ENCODE data around the gene ATP2A1. TPM values are rescaled to one million over a fixed set of nuclear protein-coding genes. Genes with fewer than 3 reads are reported as not detected.

ATP2A1 gene
- total and polyA plus RNA-seq, 2 donors from 2014 or later: 0.25 to 0.47 TPM

GRCh38 chr16:28839004-28839639, 39.2 kb upstream of the ATP2A1 start:
- intact Hi-C loops (cut with DNase I): no loop called here
- Histone ChIP-seq H3K27ac (ENCODE audit: low read depth in 2 of 2, low read length in 2 of 2) (no peak overlapping the region), H3K9ac (ENCODE audit: low read length in 3 of 3) (no peak overlapping the region), H3K9me3 (ENCODE audit: control insufficient read depth in 2 of 3, insufficient read depth in 1 of 3, low read length in 3 of 3) (no peaks in the 10 kb centered on the region), H3K27me3 (ENCODE audit: control insufficient read depth, insufficient read depth, low read length) (no peaks in the 10 kb centered on the region), H3K4me3 (ENCODE audit: low read length in 3 of 3) (no peak overlapping the region), H3K4me1 (ENCODE audit: control insufficient read depth in 2 of 3, insufficient read depth in 2 of 3, low read depth in 1 of 3, low read length in 3 of 3) (no peaks in the 10 kb centered on the region), H3K36me3 (ENCODE audit: control insufficient read depth in 2 of 3, insufficient read depth in 3 of 3, low read length in 3 of 3) (peaks cover 3 to 43% (median 30%) of the 10 kb centered on the region in 3 donors)
- TF ChIP-seq, protein P1, sequence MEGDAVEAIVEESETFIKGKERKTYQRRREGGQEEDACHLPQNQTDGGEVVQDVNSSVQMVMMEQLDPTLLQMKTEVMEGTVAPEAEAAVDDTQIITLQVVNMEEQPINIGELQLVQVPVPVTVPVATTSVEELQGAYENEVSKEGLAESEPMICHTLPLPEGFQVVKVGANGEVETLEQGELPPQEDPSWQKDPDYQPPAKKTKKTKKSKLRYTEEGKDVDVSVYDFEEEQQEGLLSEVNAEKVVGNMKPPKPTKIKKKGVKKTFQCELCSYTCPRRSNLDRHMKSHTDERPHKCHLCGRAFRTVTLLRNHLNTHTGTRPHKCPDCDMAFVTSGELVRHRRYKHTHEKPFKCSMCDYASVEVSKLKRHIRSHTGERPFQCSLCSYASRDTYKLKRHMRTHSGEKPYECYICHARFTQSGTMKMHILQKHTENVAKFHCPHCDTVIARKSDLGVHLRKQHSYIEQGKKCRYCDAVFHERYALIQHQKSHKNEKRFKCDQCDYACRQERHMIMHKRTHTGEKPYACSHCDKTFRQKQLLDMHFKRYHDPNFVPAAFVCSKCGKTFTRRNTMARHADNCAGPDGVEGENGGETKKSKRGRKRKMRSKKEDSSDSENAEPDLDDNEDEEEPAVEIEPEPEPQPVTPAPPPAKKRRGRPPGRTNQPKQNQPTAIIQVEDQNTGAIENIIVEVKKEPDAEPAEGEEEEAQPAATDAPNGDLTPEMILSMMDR (IDR thresholded peaks at IDR 0.05; ENCODE audit: borderline replicate concordance, extremely low read depth, insufficient read depth): no peak
- FAIRE-seq: no peak
- DNase-seq: no peak

- no peak for FAIRE-seq
- intact Hi-C loops (cut with DNase I): no loop called here
- no peak overlapping the region for H3K27ac ChIP-seq (ENCODE audit: low read depth in 2 of 2, low read length in 2 of 2)
- H3K27me3 ChIP-seq (ENCODE audit: control insufficient read depth, insufficient read depth, low read length): no peaks in the 10 kb centered on the region
- H3K9ac ChIP-seq (ENCODE audit: low read length in 3 of 3): no peak overlapping the region
- no peaks in the 10 kb centered on the region for H3K9me3 ChIP-seq (ENCODE audit: control insufficient read depth in 2 of 3, insufficient read depth in 1 of 3, low read length in 3 of 3)
- DNase-seq: no peak
- no peak overlapping the region for H3K4me3 ChIP-seq (ENCODE audit: low read length in 3 of 3)
- TF ChIP-seq, protein P1 (IDR thresholded peaks at IDR 0.05; ENCODE audit: borderline replicate concordance, extremely low read depth, insufficient read depth): no peak
- peaks cover 0 to 43% (median 30%) of the 10 kb centered on the region in 3 donors for H3K36me3 ChIP-seq (ENCODE audit: control insufficient read depth in 2 of 3, insufficient read depth in 3 of 3, low read length in 3 of 3)
- H3K4me1 ChIP-seq (ENCODE audit: control insufficient read depth in 2 of 3, insufficient read depth in 2 of 3, low read depth in 1 of 3, low read length in 3 of 3): peaks cover 0 to 2% (median 0%) of the 10 kb centered on the region in 3 donors
Measured at GRCh38 chr16:28839899-28840298, 38.4 kb upstream of the ATP2A1 start.

- no peak overlapping the region for H3K9ac ChIP-seq (ENCODE audit: low read length in 3 of 3)
- no peak for DNase-seq
- H3K27me3 ChIP-seq (ENCODE audit: control insufficient read depth, insufficient read depth, low read length): no peaks in the 10 kb centered on the region
- no peak for FAIRE-seq
- H3K4me1 ChIP-seq (ENCODE audit: control insufficient read depth in 2 of 3, insufficient read depth in 2 of 3, low read depth in 1 of 3, low read length in 3 of 3): peaks cover 0 to 16% (median 7%) of the 10 kb centered on the region in 3 donors
- intact Hi-C loops (cut with DNase I): no loop called here
- peaks cover 0 to 22% (median 22%) of the 10 kb centered on the region in 3 donors for H3K36me3 ChIP-seq (ENCODE audit: control insufficient read depth in 2 of 3, insufficient read depth in 3 of 3, low read length in 3 of 3)
- H3K4me3 ChIP-seq (ENCODE audit: low read length in 3 of 3): no peak overlapping the region
- TF ChIP-seq, protein P1 (IDR thresholded peaks at IDR 0.05; ENCODE audit: borderline replicate concordance, extremely low read depth, insufficient read depth): no peak
- H3K27ac ChIP-seq (ENCODE audit: low read depth in 2 of 2, low read length in 2 of 2): no peak overlapping the region
- no peaks in the 10 kb centered on the region for H3K9me3 ChIP-seq (ENCODE audit: control insufficient read depth in 2 of 3, insufficient read depth in 1 of 3, low read length in 3 of 3)
Measured at GRCh38 chr16:28842696-28843095, 35.6 kb upstream of the ATP2A1 start.
